Heart left ventricle (tissue), 13 donors: Measurements from ENCODE around the gene PDE5A.

ENCODE experiments used
- POLR2A ChIP-seq, 2 donors: fragments of 450-650 bp; IDR thresholded peaks; one replicate each; pipeline ENCODE4 v1.6.1; 2017; ENCODE audit warnings: antibody characterized with exemption in 2 of 2, mild to moderate bottlenecking in 2 of 2, moderate library complexity in 2 of 2
- TF ChIP-seq, protein P1 (sequence below), 12 donors: fragments of 200-600 bp; sonication (generic) in 4 of 12; IDR thresholded peaks; one replicate each; pipeline versions ENCODE4 v1.5.0 to v1.8.0; 2018 to 2022; ENCODE audit warnings: antibody characterized with exemption in 12 of 12, mild to moderate bottlenecking in 5 of 12
- donor health status: ischemic (EF 13 %, LVEDD 7.1; RV severe dilation, severe dysfunction).
- donor health status: DM: no; HTN: yes; CAD: no.
- donor health status: DM: no; HTN: no; CAD: no.
- donor health status: ischemic (EF 25% LVEDD 6.9; RV normal size, moderate dysfunction).
- donor health status: ischemic (EF 25% LVEDD 5.7; RV mildly dilated, moderate dysfunction).
- donor health status: ischemic (EF 35%, LVEDD 5.7; RV mildly dilated, moderate dysfunction).
- donor health status: nonischemic (EF 11% LVEDD 7.7; RV severe dilation, severe dysfunction).
- donor health status: DM: yes; HTN: yes; CAD: no.
- donor health status: PGD.
- donor health status: ischemic (EF 29% LVEDD 5.4; RV normal size, mild dysfunction).
- donor health status: nonischemic (EF 23%, LVEDD 6.1; RV moderate dilation, normal function).

DNA sequence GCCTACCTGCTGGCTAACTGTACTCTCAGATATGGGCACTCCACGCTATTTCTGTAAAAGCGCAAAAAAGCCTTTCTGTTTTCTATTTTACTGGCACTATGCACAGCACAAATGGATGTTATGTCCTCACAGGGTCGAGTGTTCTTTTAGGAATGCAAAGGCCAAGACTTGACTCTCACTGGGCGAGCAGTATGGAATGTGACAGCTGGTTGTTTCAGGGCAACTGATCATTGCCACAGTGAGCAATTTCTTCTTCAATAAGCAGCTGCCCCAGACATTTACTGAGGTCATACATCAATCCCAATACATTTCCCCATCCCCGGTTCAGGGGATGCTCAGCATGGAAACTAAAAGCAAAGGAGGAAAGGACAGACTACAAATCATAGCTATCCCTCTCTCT is 58.2 kb downstream of the PDE5A start:
- no peak for TF ChIP-seq POLR2A (IDR thresholded peaks at IDR 0.05)
- TF ChIP-seq, protein P1, sequence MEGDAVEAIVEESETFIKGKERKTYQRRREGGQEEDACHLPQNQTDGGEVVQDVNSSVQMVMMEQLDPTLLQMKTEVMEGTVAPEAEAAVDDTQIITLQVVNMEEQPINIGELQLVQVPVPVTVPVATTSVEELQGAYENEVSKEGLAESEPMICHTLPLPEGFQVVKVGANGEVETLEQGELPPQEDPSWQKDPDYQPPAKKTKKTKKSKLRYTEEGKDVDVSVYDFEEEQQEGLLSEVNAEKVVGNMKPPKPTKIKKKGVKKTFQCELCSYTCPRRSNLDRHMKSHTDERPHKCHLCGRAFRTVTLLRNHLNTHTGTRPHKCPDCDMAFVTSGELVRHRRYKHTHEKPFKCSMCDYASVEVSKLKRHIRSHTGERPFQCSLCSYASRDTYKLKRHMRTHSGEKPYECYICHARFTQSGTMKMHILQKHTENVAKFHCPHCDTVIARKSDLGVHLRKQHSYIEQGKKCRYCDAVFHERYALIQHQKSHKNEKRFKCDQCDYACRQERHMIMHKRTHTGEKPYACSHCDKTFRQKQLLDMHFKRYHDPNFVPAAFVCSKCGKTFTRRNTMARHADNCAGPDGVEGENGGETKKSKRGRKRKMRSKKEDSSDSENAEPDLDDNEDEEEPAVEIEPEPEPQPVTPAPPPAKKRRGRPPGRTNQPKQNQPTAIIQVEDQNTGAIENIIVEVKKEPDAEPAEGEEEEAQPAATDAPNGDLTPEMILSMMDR (IDR thresholded peaks at IDR 0.05) = no peak
